Measurements from ENCODE around the gene CHMP5. TPM values are rescaled to one million over a fixed set of nuclear protein-coding genes. Genes with fewer than 3 reads are reported as not detected.

CHMP5 gene
- polyA plus RNA-seq, 3 donors = 33.5 to 72.5 (median 65.0) TPM

DNA sequence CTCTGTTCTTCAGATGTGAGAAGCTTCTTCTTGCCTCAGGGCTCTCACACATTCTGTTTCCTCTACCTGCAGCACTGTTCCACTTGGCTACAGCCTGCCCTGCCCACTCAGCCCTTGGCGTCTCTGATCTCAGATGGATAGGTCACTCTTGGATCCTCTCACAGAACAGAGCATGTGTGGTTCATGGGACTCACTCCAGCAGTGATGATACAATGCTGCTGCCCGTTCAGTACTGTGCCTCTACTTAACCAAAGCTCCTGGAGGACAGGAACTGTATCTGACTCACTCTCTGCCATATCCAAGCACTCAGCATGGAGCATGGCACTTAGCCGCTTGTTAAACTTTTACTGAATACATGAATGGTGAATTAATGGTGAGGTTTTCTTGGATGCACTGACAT lies 28.3 kb upstream of the CHMP5 start:
- no peaks in the 10 kb centered on the region for H3K27me3 ChIP-seq (ENCODE audit: control insufficient read depth in 2 of 2, insufficient read depth in 2 of 2, low read length in 2 of 2)
- H3K9ac ChIP-seq (ENCODE audit: insufficient read depth, low read length, poor library complexity, severe bottlenecking) = no peak overlapping the region
- Mint-ChIP-seq H3K4me1 (peaks cover 8% of the 10 kb centered on the region), H3K9me3 (peaks cover 0 to 3% (median 0%) of the 10 kb centered on the region in 7 donors), H3K27me3 (ENCODE audit: low read depth in 3 of 3) (peaks cover 0 to 5% (median 4%) of the 10 kb centered on the region in 3 donors), H3K36me3 (no peaks in the 10 kb centered on the region), H3K27ac (no peak overlapping the region), H3K4me3 (no peak overlapping the region)
- DNase-seq = no peak
- no peaks in the 10 kb centered on the region for H3K79me2 ChIP-seq (ENCODE audit: insufficient read depth, low read length)
- H3K9me3 ChIP-seq (replicated peaks in 1 of 2; ENCODE audit: control insufficient read depth in 1 of 2, insufficient read depth in 1 of 2, low read length in 2 of 2) = no peaks in the 10 kb centered on the region
- no peaks in the 10 kb centered on the region for H4K20me1 ChIP-seq (ENCODE audit: insufficient read depth, low read length)
- intact Hi-C loops (cut with micrococcal nuclease) = no loop called here
- H3K4me2 ChIP-seq (replicated peaks; ENCODE audit: extremely low read depth, low read length, poor library complexity, severe bottlenecking) = no peak overlapping the region
- no peaks in the 10 kb centered on the region for H3K36me3 ChIP-seq (replicated peaks in 1 of 2; ENCODE audit: control insufficient read depth in 1 of 2, insufficient read depth in 2 of 2, low read length in 2 of 2)
- 100% methylated on average over 1 of the region's 3 CpGs for WGBS (ENCODE audit: insufficient coverage)
- no peaks in the 10 kb centered on the region for H3K4me1 ChIP-seq (ENCODE audit: control insufficient read depth in 1 of 2, insufficient read depth in 2 of 2, low read length in 2 of 2)
- no peak overlapping the region for H2AFZ ChIP-seq (ENCODE audit: insufficient read depth, low read depth, low read length, poor library complexity, severe bottlenecking)
- no peak overlapping the region for H3K27ac ChIP-seq (ENCODE audit: low read depth in 1 of 2, low read length in 2 of 2)
- TF ChIP-seq, protein P1, sequence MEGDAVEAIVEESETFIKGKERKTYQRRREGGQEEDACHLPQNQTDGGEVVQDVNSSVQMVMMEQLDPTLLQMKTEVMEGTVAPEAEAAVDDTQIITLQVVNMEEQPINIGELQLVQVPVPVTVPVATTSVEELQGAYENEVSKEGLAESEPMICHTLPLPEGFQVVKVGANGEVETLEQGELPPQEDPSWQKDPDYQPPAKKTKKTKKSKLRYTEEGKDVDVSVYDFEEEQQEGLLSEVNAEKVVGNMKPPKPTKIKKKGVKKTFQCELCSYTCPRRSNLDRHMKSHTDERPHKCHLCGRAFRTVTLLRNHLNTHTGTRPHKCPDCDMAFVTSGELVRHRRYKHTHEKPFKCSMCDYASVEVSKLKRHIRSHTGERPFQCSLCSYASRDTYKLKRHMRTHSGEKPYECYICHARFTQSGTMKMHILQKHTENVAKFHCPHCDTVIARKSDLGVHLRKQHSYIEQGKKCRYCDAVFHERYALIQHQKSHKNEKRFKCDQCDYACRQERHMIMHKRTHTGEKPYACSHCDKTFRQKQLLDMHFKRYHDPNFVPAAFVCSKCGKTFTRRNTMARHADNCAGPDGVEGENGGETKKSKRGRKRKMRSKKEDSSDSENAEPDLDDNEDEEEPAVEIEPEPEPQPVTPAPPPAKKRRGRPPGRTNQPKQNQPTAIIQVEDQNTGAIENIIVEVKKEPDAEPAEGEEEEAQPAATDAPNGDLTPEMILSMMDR (IDR thresholded peaks at IDR 0.05) = no peak
- H3K4me3 ChIP-seq (replicated peaks in 1 of 3; ENCODE audit: low read depth in 2 of 3, low read length in 3 of 3) = no peak overlapping the region

DNA sequence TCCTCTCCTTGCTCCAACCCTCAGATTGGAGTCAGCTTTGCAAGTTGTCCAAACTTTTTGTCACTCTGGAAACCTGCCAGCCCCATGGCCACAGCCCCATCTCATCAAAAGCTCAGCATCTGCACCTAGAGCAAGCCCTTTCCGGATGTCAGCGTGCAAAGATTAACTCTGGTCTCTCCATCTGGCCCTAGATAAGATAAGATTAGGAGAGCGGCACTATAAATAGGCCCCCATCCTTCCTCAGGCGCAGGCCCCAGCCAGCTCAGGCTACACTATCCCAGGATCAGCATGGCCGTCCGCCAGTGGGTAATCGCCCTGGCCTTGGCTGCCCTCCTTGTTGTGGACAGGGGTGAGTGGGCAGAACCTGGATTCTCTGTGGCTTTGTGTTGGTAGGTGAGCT lies 24.9 kb upstream of the CHMP5 start, which contains the start of gene SPINK4:
TSS of gene SPINK4 (plus strand) at position 247 of the 400 bp plus-strand sequence. CDS start at position 289, 42 bp downstream.
- Mint-ChIP-seq H3K36me3 (no peaks in the 10 kb centered on the region), H3K4me3 (no peak within 1 kb of the TSS), H3K4me1 (peaks cover 3% of the 10 kb centered on the region), H3K27me3 (ENCODE audit: low read depth in 3 of 3) (peaks cover 1 to 6% (median 4%) of the 10 kb centered on the region in 3 donors), H3K9me3 (peaks cover 0 to 3% (median 0%) of the 10 kb centered on the region in 7 donors), H3K27ac (peak within 1 kb of the TSS in 1 of 7 donors; percentile 72)
- Histone ChIP-seq H3K4me3 (replicated peaks in 1 of 3; ENCODE audit: low read depth in 2 of 3, low read length in 3 of 3) (no peak within 1 kb of the TSS), H3K27ac (ENCODE audit: low read depth in 1 of 2, low read length in 2 of 2) (no peak within 1 kb of the TSS), H3K36me3 (replicated peaks in 1 of 2; ENCODE audit: control insufficient read depth in 1 of 2, insufficient read depth in 2 of 2, low read length in 2 of 2) (no peaks in the 10 kb centered on the region), H3K27me3 (ENCODE audit: control insufficient read depth in 2 of 2, insufficient read depth in 2 of 2, low read length in 2 of 2) (no peaks in the 10 kb centered on the region), H2AFZ (ENCODE audit: insufficient read depth, low read depth, low read length, poor library complexity, severe bottlenecking) (no peak within 1 kb of the TSS), H3K9ac (ENCODE audit: insufficient read depth, low read length, poor library complexity, severe bottlenecking) (no peak within 1 kb of the TSS), H3K9me3 (replicated peaks in 1 of 2; ENCODE audit: control insufficient read depth in 1 of 2, insufficient read depth in 1 of 2, low read length in 2 of 2) (no peaks in the 10 kb centered on the region), H3K4me1 (ENCODE audit: control insufficient read depth in 1 of 2, insufficient read depth in 2 of 2, low read length in 2 of 2) (no peaks in the 10 kb centered on the region), H3K4me2 (replicated peaks; ENCODE audit: extremely low read depth, low read length, poor library complexity, severe bottlenecking) (no peak within 1 kb of the TSS), H4K20me1 (ENCODE audit: insufficient read depth, low read length) (no peaks in the 10 kb centered on the region), H3K79me2 (ENCODE audit: insufficient read depth, low read length) (no peaks in the 10 kb centered on the region)
- intact Hi-C loops (cut with micrococcal nuclease) = no loop called here
- WGBS (ENCODE audit: insufficient coverage) = 83% methylated on average over 1 of the region's 7 CpGs
- TF ChIP-seq, protein P1 (IDR thresholded peaks at IDR 0.05) = no peak
- DNase-seq = no peak

Data from CD14-positive monocyte (primary cell).